ENCODE measurements around the gene MRPL30.
"Not testable (repeated sequence)": the region's sequence is repeated elsewhere in the genome, so short reads cannot be mapped to it uniquely, and the experiment has no call there.

MRPL30 gene

DNA sequence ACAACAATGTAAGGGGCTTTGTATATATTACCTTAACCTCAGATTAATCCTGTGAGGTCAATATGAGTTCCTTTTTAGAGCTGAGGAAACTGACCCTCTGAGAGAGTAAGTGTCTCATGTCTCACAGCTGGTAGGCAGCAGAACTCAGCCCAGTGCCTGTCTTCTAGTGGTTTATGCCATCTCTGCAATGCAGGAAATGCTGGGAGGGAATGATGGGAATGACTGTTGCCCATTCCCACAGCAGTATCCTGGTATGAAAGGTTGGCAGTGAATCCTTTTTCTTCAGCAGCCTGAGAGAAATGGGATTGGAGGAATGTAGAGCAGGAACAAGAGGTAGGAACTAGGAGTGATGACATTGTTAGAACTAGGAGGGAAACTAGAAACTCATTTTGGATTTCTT lies 6.0 kb downstream of the MRPL30 start:
- no peak for DNase-seq

DNA sequence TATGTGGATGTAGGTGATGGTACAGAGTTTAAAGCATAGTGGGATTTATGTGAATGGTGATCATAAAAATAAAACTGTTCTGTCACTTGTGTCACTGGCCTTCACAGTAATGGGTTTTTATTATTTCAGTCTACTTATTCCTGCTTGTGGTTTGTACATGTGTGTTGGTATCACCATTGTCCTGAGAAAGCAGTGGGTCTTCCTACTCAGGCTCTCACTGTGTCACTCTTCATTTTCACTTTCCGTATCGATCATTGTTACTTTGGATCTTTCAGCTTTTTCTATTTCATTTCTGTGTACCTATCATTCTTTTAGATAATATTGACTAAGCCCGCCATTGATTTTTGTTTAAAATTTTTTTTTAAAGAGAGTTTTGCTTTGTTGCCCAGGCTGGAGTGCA lies 7.4 kb downstream of the MRPL30 start:
- DNase-seq: no peak

DNA sequence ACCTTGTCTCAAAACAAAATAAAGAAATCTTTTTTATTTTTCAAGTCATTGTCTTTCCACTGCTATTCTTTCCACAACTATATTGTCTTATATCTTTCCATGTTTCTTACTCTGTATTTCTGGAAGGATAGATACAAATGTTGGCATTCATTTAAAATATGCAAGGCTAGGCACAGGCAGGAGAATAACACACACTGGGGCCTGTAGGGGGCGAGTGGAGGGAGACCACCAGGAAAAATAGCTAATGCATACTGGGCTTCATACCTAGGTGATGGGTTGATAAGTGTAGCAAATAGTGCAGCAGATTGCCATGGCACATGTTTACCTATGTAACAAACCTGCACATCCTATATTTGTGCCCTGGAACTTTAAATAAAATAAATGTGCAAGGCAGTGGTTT lies 9.6 kb downstream of the MRPL30 start:
- no peak for DNase-seq

DNA sequence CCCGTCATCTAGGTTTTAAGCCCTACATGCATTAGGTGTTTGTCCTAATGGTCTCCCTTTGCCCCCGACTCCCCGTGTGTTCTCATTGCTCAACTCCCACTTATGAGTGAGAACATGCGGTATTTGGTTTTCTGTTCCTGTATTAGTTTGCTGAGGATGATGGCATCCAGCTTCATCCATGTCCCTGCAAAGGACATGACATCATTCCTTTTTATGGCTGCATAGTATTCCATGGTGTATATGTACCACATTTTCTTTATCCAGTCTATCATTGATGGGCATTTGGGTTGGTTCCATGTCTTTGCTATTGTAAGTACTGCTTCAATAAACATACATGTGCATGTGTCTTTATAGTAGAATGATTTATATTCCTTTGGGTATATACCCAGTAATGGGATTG lies 11.4 kb downstream of the MRPL30 start:
- not testable (repeated sequence) for DNase-seq

DNA sequence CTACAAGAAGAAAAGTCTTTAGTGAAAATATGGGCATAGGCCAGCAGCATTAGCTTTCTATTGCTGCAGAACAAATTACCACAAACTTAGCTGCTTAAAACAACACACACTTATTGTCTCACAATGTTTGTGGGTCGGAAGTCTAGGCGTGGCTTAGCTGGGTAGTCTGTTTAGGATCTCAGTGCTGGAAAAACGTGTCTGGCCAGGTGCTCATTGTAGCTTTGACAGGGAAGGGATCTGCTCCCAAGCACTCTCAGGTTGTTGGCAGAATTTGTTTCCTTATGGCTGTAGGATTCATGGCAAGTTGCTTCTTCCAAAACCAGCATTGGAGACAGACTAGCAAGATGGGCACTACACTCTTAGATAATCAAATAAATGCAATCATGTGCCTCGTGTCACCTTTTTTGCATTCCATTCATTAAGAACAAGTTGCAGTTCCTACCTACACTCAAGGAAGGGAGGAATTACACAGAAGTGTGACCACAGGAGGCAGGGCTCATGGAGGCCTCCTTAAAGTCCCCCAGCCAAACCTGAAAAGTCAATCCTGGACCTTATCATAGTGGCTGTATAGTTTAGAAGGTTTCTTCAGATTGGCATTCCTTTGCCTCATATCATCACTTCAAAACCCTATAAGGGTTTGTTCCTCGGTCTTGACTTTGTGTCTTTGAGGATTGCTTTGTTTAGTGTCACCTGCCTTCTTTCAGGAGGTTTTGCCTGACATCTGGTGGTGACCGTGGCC lies 17.3 kb downstream of the MRPL30 start:
- DNase-seq: no peak

DNA sequence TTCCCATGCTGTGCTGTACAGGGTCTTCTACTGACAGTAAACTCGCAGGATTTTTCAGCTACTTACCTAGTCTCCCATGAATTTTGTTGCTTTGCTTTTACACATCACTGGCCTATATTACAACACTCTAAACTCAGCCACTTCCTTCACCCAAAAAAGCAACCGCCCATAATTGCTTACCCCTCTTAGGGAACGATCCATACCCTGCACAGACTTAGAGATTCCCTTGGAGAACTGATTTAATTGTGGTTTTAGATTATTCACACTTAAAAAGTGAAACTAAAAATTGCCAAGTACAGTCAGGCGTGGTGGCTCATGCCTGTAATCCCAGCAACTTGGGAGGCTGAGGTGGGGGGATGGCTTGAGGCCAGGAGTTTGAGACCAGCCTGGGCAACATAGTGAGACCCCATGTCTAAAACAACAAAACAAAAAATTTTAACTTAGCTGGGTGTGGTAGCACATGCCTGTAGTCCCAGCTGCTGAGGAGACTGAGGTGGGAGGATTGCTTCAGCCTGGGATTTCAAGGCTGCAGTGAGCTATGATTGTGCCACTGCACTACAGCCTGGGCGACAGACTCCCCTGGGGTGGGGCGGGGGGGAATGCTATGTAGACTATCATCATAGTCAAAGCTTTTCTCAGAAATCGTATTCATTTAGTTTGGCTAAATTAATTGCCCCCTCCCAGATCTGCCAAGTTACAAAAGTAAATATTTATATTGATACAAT lies 19.3 kb downstream of the MRPL30 start:
- DNase-seq: no peak

DNA sequence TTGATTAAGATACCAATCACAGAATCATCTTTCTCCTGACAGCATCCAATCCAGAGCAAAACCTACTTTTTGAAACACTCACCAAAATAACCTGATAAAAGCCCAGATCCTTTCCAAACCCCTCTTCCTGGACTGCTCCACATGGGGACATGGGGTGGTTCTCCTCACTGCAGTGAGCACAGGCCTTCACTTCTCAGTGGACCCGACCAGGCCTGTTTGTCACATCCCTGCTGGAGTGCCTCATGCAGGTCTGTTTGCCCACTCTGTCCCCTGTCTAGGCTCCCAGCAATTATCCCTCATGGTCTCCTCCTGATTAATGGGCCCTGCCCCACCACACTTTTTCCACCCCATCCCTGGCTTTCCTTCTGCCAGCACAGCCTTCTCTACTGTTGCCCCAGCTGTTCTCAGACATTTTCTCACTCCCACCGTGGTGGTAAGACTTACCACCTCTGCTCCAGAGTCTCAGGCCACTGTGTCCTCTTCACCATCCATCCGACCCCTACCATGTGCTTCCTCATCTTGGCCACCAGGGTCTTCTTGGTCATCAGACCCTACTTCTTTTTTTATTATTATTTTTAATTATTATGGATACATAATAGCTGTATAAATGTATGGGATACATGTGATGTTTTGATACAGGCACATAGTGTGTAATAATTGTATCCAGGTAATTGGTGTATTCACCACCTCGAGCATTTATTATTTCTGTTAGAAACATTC lies 21.1 kb downstream of the MRPL30 start:
- DNase-seq: no peak

DNA sequence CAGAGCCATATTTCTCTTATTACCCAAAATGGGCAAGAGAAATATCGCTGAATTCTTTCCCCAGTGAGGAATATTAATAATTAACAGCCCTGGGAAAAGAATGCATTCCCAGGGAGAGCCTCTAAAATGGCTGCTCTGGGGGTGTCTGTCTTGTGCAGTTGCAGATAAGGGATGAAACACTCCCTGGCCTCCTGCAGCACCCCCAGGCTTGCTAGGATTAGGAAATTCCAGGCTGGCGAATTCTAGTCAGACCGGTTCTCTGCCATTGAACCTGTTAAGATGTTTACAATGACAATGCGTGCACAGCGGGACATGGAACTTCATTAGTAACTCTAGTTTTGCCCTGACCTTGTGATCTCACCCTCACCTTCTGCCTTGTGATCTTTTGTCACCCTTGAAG lies 24.5 kb downstream of the MRPL30 start:
- no peak for DNase-seq

DNA sequence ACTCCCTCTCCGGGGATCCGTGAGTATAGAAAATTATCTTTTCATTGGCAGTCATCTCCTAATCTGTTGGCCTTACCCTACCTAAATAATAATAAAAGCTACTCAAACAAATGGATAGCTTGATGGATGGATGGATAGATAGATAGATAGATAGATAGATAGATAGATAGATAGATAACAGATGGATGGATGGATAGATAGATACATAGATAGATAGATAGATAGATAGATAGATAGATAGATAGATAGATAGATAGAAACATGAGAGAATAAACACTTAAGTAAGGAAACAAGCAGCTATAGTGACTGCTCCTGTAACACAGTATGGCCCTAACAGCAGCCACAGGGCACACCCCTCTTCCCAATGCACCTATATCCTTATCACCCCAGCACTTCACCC lies 35.1 kb downstream of the MRPL30 start:
- DNase-seq: no peak

DNA sequence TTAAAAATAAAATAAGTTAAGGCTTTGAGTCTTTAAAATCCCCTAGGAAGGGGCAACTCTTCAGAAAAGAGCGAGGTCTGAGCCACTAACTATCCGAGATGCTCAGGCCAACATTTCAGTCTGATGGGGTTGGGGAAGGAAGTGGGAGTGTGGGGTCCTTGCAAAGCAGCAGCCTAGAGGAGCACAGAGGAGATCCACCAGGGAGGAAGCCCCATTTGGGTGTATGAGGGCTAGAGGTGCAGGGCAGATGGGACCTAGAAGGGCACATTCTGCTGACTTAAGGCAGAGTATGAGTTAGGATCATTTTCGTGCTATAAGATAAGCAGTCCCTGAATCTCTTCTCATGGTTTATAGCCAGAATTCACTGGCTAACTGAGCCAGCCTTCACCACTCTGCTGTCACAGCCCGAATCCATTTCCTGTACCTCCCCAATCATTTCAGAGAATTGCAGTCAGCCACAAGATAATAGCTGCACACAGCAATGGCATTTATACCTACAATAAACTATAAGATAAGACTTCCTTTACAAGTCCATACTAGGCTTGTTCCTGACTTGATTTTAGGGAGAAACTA lies 37.0 kb downstream of the MRPL30 start:
- no peak for DNase-seq

DNA sequence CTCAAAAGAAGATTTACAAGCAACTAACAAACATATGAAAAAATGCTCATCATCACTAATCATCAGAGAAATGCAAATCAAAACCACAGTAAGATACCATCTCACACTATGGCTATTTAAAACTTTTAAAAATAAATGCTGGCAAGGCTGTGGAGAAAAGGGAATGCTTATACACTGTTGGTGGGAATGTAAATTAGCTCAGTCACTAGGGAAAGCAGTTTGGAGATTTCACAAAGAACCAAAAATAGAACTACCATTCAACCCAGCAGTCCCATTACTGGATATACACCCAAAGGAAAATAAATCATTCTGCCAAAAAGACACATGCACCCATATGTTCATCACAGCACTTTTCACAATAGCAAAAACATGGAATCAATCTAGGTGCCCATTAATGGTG lies 52.2 kb downstream of the MRPL30 start:
- DNase-seq: not testable (repeated sequence)

DNA sequence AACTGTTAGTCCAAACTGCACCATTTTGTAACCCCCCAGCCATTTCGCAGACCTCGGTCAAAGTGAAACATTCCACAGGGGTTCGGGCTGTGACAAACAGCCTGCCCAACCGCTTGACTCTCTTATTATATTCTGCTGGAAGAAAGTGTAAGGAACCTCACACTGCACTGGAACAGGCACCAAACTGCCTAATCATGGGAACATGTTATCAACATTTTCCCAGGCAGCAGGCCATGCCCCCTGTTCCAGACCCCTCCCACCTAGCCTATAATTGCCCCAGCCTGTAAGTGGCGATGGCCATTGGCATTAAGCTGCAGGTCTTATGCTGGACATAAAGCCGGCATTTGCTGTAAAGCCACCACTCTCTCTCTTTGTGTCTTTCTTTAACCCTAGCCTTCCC lies 57.6 kb downstream of the MRPL30 start:
- DNase-seq: no peak

DNA sequence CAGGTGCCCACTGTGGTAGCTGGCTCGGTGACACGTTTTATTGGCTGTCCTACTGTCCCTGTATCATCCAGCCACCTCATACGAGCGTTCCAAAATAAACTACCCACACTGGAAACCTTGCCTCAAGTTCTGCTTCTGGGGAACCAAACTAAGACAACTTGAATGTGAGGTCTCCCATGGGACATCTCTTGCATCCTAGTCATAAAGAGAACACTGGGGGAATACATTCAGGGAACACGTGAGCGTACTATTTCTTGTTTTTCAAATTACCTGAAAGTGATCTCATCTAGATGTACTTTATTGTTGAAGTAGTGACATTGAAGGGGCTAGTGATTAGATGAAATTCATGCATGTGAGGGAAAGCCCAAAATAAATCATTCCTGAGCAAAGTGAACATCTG lies 59.4 kb downstream of the MRPL30 start:
- no peak for DNase-seq

DNA sequence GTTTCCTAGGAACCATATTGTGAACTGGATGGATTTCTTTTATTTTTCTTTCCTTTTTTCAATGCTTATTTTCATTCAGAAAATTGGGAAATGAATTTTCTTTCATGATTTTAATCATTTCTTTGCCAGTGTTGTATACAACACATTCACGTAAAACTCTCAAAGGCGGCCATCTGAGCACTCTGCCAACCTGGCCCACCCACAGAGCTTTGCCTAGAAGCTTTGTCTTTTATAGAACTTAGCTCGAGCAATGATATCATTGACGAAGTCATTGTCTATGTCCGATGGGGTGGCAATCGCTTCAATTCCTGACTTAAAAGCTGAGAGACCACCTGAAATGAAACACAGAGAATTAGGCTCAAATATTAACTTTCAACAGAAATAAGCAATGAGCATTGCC lies 61.2 kb downstream of the MRPL30 start:
- DNase-seq: no peak
